ENCODE results near the gene BCKDK.
"Not testable (repeated sequence)": the region's sequence is repeated elsewhere in the genome, so short reads cannot be mapped to it uniquely, and the experiment has no call there.

The BCKDK gene

DNA sequence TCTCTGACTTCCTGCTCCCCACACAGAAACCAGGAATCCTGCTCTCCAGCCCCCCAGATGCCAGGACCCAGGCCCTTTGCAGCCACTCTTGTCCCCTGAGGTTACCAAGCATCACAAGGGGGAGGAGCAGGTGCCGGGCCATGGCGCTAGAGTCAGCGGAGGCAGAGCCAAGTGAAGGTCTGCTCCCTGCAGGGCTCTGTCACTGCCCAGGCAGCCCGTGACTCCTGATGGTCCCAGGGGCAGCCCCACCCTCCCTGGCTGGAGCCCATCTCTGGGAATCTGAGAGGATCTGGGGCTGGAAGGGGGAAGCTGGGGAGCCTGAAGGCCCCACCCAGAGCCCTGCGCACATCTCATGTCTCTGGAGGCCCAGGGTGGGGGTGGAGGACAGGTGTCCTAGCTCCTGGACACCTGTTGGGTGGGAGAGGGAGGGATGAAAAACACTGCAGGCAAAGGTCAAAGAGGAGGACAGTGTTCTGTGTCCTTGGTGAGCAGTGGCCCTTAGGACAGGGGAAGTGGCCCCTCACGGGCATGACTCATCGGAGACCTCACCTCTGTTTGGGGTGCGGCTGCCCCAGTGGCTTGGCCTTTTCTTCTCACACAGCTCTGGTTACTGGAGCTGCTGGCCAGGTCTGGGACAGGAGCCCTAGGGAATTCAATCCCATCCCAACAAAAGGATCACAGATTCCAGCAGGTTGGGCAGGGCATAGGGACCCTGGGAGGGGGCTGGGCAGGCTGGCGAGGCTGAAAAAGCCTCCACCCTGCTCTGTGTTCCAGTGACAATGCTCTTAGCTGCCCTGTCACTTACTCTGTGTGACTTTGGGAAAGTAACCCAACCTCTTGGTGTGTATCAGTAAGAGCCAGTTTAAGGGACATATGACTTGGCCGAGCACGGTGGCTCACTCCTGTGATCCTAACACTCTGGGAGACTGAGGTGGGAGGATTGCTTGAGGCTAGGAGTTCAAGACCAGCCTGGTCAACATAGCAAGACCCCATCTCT is 42.0 kb downstream of the BCKDK start, which contains the start of gene PRSS36:
Gene PRSS36, minus strand, starts transcription at position 173 of the 997 bp plus-strand sequence. Its CDS starts 31 bp downstream, at position 142.
- no peaks in the 10 kb centered on the region for H3K4me1 ChIP-seq (ENCODE audit: control insufficient read depth, insufficient read depth, low read length)
- H3K4me2 ChIP-seq (ENCODE audit: low read length) = no peak within 1 kb of the TSS
- no peaks in the 10 kb centered on the region for H3K36me3 ChIP-seq (ENCODE audit: insufficient read depth, low read length)
- H3K9me3 ChIP-seq (replicated peaks; ENCODE audit: low read length) = no peaks in the 10 kb centered on the region
- peaks cover 44% of the 10 kb centered on the region for H3K27me3 ChIP-seq (ENCODE audit: control insufficient read depth, insufficient read depth, low read length)
- H3K4me3 ChIP-seq (ENCODE audit: low read length) = no peak within 1 kb of the TSS
- H3K9ac ChIP-seq (ENCODE audit: low read depth, low read length) = no peak within 1 kb of the TSS

DNA sequence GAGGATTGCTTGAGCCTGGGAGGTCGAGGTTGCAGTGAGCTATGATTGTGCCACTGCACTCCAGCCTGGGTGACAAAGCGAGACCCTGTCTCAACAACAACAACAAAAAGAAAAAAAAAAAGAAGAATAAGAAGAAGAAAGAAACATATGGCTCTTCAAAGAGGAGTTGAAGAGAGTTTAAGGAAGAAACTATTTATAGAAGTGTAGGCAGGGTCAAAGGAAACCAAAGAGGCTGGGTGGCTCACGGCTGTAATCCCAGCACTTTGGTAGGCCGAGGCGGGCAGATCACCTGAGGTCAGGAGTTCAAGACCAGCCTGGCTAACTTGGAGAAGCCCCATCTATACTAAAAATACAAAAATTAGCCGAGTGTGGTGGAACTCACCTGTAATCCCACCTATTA is 42.8 kb downstream of the BCKDK start:
- not testable (repeated sequence) for H3K36me3 ChIP-seq (ENCODE audit: insufficient read depth, low read length); H3K4me3 ChIP-seq (ENCODE audit: low read length); H3K4me1 ChIP-seq (ENCODE audit: control insufficient read depth, insufficient read depth, low read length); H3K9ac ChIP-seq (ENCODE audit: low read depth, low read length); H3K9me3 ChIP-seq (replicated peaks; ENCODE audit: low read length); H3K4me2 ChIP-seq (ENCODE audit: low read length)
- peaks cover 40% of the 10 kb centered on the region for H3K27me3 ChIP-seq (ENCODE audit: control insufficient read depth, insufficient read depth, low read length)

DNA sequence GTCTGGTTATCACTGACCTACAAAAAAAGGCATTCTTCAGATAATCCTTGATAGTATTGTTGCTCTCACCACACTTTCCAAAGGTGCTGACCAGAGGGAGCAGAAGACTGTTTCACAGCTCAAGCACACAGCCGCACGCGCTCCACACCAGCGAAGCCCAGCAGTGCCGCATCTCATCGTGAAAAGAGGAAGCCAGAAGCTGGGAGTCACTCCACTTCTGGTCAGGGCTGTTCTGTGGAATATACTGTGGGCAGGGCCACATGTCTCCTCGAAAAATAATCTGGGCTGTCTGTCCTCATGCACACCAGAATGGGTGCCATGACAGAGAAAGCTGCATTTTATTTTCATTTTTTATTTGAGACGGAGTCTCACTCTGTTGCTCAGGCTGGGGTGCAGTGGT is 49.0 kb downstream of the BCKDK start:
- no peaks in the 10 kb centered on the region for H3K4me1 ChIP-seq (ENCODE audit: control insufficient read depth, insufficient read depth, low read length)
- H3K4me3 ChIP-seq (ENCODE audit: low read length) = no peak overlapping the region
- peaks cover 10% of the 10 kb centered on the region for H3K27me3 ChIP-seq (ENCODE audit: control insufficient read depth, insufficient read depth, low read length)
- H3K36me3 ChIP-seq (ENCODE audit: insufficient read depth, low read length) = no peaks in the 10 kb centered on the region
- H3K4me2 ChIP-seq (ENCODE audit: low read length) = peak overlapping the region; percentile 23
- H3K9ac ChIP-seq (ENCODE audit: low read depth, low read length) = no peak overlapping the region
- H3K9me3 ChIP-seq (replicated peaks; ENCODE audit: low read length) = no peaks in the 10 kb centered on the region

All from skeletal muscle satellite cell (primary cell).